ENCODE results near the gene ZNF45.
A peak's percentile ranks its signal among the peaks of the same experiment; 100 is the strongest.
"Not testable (repeated sequence)": the region's sequence is repeated elsewhere in the genome, so short reads cannot be mapped to it uniquely, and the experiment has no call there.

Gene ZNF45

DNA sequence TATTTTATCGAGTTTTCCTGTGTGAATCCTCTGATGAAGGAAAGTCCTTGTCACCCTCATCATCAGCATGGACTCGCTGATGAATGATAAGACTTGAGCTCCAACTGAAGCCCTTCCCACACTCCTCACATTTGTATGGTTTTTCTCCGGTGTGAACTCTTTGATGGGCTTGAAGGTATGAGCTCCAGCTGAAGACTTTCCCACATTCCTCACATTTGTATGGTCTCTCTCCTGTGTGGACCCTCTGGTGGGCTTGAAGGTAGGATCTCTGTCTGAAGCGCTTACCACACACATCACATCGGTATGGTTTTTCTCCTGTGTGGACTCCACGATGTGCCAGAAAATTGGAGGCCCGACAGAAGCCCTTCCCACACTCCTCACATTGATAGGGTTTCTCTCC is 21.7 kb downstream of the ZNF45 start:
- no peak for DNase-seq (ENCODE audit: low spot score)

DNA sequence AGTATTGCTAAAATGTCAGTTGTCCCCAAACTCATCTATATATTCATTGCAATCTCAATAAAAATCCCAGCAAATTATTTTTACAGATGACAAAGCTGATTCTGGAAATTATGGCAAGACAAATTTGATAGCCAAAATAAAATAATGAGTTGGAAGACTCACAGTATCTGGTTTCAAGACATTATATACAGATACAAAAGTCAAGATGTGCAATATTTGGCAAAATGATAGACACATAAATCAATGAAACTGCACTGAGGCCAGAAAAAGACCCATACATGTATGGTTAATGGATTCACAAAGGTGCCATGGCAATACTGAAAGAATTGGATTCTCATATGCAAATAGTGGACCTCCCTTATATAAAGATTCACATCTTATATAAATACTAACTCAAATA is 24.2 kb downstream of the ZNF45 start:
- no peak for DNase-seq (ENCODE audit: low spot score)

DNA sequence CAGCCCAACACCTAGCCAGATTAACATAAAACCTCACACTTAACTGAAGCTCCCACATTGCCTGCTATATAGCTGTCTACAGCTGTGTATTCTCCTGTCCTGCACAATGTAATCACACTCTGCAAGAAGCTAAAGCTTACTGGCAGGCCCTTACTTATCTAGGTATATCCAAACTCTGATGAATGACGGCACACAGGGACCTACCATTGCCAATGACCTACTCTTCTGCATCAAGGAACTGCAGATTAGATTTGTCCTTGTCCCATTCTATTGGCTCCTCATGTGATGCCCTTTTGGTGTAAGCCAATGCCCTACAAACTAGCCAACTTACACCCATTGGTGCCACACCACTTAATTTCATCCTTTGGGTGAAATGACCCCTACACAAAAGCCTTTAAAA is 26.4 kb downstream of the ZNF45 start:
- no peak for DNase-seq (ENCODE audit: low spot score)

DNA sequence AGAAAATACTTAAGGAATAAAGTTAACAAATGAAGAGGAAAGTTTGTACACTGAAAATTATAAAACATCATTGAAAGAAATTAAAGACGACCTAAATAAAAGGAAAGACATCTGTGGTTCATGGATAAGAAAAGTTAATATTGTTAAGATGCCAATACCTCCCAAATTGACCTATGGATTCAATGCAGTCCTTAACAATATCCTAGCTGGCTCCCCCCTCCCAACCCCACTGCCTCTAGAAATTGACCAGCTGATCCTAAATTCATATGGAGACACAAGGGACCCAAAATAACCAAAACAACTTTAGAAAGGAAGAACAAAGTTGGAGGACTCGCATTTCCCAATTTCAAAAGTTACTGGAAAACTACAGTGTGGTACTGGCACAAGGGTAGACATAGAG is 28.3 kb downstream of the ZNF45 start:
- no peak for DNase-seq (ENCODE audit: low spot score)

DNA sequence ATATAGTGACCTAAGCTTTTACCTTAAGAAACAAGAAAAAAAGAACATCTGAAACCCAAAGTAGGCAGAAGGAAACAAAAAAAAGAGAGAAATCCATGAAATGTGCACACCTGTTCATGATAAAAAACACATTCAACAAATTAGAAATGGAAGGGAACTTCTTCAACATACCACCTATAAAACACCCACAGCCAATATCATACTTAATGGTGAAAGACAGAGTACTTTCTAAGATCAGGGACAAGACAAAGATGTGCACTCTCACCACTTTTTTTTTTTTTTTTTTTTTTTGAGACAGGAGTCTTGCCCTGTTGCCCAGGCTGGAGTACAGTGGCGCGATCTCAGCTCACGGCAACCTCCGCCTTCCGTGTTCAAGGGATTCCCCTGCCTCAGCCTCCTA is 29.2 kb downstream of the ZNF45 start:
- DNase-seq (ENCODE audit: low spot score), result no peak

DNA sequence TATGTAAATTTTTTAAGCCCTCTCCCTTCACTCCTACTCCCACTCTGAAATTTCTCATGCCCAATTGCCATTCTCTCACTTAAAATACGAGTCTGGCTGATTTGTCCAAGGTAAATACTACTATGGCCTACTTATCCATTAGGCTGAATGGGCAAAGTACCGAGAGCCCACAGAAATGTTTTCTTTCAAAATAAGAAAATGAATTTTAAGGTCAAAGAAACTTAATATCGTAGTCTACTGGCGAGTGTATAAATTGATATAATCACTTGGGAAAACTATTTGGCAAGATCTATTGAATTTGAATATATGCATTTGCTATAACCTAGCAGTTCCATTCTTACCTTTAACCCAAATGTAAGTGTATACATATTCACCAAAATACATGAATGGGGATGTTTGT is 32.7 kb downstream of the ZNF45 start:
- no peak for DNase-seq (ENCODE audit: low spot score)

DNA sequence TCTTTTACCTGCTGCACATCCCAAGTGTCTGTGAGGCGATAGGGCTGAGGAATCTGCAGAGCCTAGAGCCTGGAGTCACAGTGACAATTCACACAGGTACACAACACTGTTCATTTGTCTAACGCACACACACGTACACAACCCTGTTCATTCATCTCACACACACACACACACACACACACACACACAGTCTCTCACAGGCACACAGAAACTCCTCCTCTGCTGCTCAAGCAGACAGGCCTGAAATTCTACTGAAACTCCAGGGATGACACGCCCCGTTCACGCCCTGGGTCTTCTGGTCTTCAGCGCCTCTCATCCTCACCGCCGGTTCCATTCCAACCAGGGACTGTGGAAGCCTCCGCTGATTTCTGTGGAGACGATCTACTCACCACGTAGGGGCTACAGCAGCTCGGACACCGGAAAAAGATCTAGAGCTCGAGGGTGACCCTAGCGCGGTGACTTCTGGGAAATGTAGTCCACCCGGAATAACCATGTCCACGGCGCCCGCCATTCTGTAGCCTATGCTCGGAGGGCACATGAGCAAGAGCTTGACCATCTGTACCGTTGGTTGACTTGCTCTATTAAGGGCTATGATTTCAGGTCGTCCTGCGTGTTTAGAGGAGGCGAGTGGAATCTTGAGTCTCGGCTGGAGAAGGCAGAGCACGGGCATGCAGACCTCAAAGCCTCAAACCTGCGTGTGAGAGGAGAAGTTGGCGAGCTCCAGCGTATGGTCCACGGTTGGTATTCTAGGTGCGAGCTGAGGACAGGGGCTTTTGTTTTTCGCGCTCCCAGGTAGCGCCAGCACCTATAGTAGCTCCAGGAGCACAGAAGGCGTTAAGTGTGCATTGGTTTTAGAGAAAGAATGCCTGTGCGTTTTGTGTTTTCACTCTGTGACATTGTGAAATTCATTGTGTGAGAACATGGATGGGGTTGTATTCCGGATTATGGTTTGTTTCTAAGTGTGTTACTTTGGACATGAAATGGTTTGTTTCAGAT is 33.4 kb downstream of the ZNF45 start:
- DNase-seq (ENCODE audit: low spot score), result no peak

DNA sequence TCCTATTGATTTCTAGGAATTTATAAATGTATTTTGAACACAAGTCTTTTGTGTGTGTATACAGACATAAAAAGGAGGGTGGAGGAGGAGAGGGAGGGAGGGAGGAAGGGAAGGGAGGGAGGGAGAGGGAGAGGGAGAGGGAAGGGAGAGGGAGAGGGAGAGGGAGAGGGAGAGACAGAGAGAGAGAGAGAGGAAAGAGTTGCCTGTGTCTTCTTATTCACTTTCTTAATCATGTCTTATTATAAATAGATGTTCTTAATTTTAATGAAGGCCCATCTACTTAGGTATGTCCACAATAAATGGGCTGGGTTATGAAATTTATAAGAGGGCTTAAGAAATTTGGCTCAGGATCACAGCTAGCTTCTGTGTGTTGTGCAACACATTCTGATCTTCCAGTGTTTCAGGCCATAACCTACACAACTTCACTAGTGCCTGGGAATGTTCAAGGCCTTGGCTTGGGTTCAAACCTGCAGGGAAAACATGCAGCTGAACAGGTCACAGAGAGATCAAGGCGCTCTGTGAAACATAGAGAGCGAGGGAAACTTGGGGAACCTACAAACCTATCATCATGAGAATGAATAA is 39.3 kb downstream of the ZNF45 start:
- no peak for DNase-seq (ENCODE audit: low spot score)

DNA sequence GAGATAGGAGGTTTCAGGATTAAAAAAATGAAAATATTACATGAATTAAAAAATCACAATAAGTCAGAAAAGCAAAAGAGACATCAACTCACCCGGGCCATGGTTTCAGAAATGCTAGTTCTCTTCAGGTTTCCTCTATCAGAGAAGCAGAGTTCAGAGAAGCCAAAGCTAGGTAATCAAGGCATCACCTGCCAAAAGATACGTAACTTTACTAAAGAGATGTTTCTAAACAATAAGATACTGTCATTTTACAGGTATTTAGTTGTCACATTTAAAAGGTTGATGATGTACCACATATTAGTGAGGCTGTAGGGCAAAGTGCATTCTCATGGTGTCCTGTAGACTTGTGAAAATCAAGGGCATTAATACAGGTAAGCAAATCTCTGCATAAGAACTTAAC is 51.2 kb downstream of the ZNF45 start, which contains the start of gene ZNF404:
TSS of gene ZNF404 (minus strand) at position 101 of the 400 bp plus-strand sequence.
- DNase-seq (ENCODE audit: low spot score), result no peak

DNA sequence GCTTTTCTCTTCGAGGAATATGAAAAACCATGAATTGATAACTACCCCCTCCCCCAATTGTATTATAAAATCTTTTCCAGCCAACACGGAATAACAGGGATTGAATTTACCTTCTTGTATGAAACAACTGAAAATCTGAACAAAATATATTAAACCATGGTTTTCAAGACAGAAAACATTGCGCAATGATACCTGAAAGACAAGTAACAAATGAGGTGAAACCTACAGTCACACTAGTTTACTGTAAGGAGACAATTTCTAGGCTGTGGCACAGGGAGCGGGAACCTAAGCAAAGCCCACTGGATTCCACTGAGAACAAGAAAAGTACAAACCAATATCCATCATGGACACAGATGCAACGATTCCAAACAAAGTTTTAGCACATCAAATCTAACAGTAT is 54.6 kb downstream of the ZNF45 start:
- no peak for DNase-seq (ENCODE audit: low spot score)

DNA sequence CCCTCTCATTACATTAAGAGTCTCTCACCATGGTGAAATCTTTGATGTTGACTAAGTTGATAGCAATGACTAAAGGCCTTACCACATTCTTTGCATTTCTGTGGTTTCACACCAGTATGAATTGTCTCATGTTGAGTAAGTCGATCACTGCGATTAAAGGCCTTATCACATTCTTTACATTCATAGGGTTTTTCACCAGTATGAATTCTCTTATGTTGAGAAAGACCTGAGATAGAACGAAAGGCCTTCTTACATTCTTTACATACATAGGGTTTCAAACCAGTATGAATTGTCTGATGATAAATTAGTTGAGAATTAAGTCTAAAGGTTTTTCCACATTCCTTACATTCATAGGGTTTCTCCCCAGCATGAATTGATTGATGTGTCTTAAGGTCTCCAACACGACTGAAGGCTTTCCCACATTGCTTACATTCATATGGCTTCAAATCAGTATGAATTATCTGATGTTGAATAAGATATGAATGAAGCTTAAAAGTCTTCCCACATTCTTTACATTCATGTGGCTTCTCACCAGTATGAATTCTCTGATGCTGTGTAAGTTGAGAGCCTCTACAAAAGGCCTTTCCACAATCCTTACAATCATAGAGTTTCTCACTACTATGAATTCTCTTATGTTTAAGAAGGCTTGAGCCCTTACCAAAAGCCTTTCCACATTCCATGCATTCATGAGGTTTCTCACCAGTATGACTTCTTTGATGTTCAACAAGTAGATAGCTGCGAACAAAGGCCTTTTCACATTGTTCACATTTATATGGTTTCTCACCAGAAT is 62.3 kb downstream of the ZNF45 start:
- DNase-seq (ENCODE audit: low spot score), result peak; percentile 51

DNA sequence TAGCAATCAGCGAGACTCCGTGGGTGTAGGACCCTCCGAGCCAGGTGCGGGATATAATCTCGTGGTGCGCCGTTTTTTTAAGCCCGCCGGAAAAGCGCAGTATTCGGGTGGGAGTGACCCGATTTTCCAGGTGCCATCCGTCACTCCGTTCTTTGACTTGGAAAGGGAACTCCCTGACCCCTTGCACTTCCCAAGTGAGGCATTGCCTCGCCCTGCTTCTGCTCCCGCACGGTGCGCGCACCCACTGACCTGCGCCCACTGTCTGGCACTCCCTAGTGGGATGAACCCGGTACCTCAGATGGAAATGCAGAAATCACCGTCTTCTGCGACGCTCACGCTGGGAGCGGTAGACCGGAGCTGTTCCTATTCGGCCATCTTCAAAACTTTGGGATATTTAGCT is 68.2 kb downstream of the ZNF45 start:
- not testable (repeated sequence) for DNase-seq (ENCODE audit: low spot score)

Data from SW480 (cell line).